Peyer's patch (tissue), 4 donors: ENCODE data around the gene DDAH2.

ENCODE experiments used
- POLR2A ChIP-seq, 2 donors: fragments of 450-650 bp; IDR thresholded peaks; one replicate each; pipeline ENCODE4 v1.5.1; 2017; ENCODE audit warnings: antibody characterized with exemption in 2 of 2, mild to moderate bottlenecking in 2 of 2, moderate library complexity in 2 of 2
- TF ChIP-seq, protein P1 (sequence below), 6 experiments: fragments of 450-650 bp in 4 of 6; fragments of 200-600 bp in 2 of 6; sonication (generic) in 1 of 6; IDR thresholded peaks; one replicate each; pipeline ENCODE4 v1.5.1; 2017 to 2019; ENCODE audit warnings: antibody characterized with exemption in 6 of 6, mild to moderate bottlenecking in 3 of 6, moderate library complexity in 1 of 6

DNA sequence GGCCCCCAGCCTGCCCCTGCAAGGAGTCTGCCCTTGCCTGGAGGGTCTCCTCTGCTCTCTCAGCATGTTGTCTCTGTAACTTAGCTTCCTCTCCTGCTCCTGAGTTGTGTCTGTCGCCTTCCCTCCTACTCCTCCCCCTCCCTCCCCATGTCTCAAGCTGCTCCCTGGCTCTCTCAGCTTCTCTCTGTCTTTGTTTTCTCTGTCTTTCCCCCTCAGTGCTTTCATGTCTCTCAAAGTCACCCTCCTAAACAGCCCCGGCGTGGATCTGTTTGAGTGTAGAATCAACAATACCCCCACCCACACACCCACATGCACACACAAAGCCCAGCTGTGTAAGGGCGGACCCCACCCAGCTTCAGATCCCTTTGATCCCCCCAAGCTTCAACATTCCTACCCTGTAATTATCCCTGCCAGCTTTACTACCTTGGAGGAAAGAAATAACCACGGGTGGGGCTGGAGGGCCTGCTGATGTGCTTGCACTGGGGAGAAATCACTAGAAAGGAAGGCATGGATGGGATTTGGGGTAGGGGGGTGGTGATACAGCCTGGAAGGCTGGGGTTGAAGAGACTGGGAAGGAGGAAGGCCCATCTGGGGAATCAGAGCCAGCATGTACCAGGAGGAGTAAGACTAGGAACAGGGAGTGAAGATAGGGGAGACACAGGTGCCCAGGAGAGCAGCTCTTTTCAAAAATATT lies 15.0 kb downstream of the DDAH2 start:
- TF ChIP-seq POLR2A (IDR thresholded peaks at IDR 0.05), result no peak
- TF ChIP-seq, protein P1, sequence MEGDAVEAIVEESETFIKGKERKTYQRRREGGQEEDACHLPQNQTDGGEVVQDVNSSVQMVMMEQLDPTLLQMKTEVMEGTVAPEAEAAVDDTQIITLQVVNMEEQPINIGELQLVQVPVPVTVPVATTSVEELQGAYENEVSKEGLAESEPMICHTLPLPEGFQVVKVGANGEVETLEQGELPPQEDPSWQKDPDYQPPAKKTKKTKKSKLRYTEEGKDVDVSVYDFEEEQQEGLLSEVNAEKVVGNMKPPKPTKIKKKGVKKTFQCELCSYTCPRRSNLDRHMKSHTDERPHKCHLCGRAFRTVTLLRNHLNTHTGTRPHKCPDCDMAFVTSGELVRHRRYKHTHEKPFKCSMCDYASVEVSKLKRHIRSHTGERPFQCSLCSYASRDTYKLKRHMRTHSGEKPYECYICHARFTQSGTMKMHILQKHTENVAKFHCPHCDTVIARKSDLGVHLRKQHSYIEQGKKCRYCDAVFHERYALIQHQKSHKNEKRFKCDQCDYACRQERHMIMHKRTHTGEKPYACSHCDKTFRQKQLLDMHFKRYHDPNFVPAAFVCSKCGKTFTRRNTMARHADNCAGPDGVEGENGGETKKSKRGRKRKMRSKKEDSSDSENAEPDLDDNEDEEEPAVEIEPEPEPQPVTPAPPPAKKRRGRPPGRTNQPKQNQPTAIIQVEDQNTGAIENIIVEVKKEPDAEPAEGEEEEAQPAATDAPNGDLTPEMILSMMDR (IDR thresholded peaks at IDR 0.05), result no peak
